ENCODE measurements around the gene SLC22A1.

DNA sequence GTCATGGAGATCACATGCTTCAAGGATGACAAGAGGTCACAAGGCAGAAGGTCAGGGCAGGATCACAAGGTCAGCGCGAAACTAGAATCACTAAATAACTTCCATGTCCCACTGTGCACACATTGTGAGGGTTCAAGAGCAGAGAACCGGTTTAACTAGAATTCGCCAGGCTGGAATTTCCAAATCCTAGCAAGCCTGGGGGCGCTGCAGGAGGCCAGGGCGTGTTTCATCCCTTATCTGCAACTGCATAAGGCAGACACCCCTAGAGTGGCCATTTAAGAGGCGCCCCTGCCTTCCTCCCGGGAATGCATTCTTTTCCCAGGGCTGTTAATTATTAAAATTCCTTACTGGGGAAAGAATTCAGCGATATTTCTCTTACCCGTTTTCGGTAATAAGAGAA lies 40.2 kb upstream of the SLC22A1 start:
- TF ChIP-seq HMGA2 (CRISPR knock-in tag; IDR thresholded peaks at IDR 0.05) (no peak), TEAD4 (CRISPR knock-in tag; IDR thresholded peaks at IDR 0.05) (no peak), SMAD4 (CRISPR knock-in tag; IDR thresholded peaks at IDR 0.05) (no peak), ZNF121 (CRISPR knock-in tag; IDR thresholded peaks at IDR 0.05) (no peak), RELA (CRISPR knock-in tag; IDR thresholded peaks at IDR 0.05; ENCODE audit: borderline replicate concordance) (no peak), KAT7 (CRISPR knock-in tag; IDR thresholded peaks at IDR 0.05; ENCODE audit: borderline replicate concordance) (no peak)
- TF ChIP-seq, protein P1, sequence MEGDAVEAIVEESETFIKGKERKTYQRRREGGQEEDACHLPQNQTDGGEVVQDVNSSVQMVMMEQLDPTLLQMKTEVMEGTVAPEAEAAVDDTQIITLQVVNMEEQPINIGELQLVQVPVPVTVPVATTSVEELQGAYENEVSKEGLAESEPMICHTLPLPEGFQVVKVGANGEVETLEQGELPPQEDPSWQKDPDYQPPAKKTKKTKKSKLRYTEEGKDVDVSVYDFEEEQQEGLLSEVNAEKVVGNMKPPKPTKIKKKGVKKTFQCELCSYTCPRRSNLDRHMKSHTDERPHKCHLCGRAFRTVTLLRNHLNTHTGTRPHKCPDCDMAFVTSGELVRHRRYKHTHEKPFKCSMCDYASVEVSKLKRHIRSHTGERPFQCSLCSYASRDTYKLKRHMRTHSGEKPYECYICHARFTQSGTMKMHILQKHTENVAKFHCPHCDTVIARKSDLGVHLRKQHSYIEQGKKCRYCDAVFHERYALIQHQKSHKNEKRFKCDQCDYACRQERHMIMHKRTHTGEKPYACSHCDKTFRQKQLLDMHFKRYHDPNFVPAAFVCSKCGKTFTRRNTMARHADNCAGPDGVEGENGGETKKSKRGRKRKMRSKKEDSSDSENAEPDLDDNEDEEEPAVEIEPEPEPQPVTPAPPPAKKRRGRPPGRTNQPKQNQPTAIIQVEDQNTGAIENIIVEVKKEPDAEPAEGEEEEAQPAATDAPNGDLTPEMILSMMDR (IDR thresholded peaks at IDR 0.05): no peak
- TF ChIP-seq, protein P2, sequence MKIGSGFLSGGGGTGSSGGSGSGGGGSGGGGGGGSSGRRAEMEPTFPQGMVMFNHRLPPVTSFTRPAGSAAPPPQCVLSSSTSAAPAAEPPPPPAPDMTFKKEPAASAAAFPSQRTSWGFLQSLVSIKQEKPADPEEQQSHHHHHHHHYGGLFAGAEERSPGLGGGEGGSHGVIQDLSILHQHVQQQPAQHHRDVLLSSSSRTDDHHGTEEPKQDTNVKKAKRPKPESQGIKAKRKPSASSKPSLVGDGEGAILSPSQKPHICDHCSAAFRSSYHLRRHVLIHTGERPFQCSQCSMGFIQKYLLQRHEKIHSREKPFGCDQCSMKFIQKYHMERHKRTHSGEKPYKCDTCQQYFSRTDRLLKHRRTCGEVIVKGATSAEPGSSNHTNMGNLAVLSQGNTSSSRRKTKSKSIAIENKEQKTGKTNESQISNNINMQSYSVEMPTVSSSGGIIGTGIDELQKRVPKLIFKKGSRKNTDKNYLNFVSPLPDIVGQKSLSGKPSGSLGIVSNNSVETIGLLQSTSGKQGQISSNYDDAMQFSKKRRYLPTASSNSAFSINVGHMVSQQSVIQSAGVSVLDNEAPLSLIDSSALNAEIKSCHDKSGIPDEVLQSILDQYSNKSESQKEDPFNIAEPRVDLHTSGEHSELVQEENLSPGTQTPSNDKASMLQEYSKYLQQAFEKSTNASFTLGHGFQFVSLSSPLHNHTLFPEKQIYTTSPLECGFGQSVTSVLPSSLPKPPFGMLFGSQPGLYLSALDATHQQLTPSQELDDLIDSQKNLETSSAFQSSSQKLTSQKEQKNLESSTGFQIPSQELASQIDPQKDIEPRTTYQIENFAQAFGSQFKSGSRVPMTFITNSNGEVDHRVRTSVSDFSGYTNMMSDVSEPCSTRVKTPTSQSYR (CRISPR knock-in tag; IDR thresholded peaks at IDR 0.05): no peak
